HCT116 (cell line): ENCODE results near the gene SERGEF. TPM values are rescaled to one million over a fixed set of nuclear protein-coding genes. Genes with fewer than 3 reads are reported as not detected.

Experiments used
- ATAC-seq: fragments of 200-7000 bp; cut with Tn5 transposase; 2 replicates; pipeline ENCODE4 v1.9.1; 2020; ENCODE audit warnings: mild to moderate bottlenecking, moderate library complexity
- BruUV-seq: library from RNA; stranded (reverse); fragments of 400-500 nt; replicated peaks from 2 replicates; lab custom pipeline; 2021; lab: Mats Ljungman, UMichigan
- CTCF ChIA-PET: fragments of 300-600 bp; sonication (Branson Sonifier 250); formaldehyde crosslinking; loops from one replicate; lab custom pipeline; 2021; ENCODE audit warnings: antibody characterized with exemption; lab: Charles Lee
- POLR2A ChIA-PET: fragments of 300-600, 350-600 bp; sonication (Branson Sonifier 250); formaldehyde crosslinking; loops from one replicate; lab custom pipeline; 2021; ENCODE audit warnings: antibody characterized with exemption; lab: Charles Lee
- RAD21 ChIA-PET, 2 experiments: fragments of 300-600 bp; sonication (Branson Sonifier 250); formaldehyde crosslinking; loops; one replicate each; lab custom pipeline; 2023; ENCODE audit warnings: low total read pairs in 2 of 2; ENCODE audit not compliant: uncharacterized antibody in 2 of 2, unreplicated experiment in 2 of 2, low non-redundant PET in 1 of 2; lab: Charles Lee
- DNase-seq: peaks from one replicate; pipeline ENCODE4 v3.0.0-alpha.2; 2010; ENCODE audit warnings: low read depth, low spot score
- H2AFZ ChIP-seq: fragments of 200-600 bp; shearing (Covaris generic), sonication (generic); 2 replicates; pipeline ENCODE4 v1.6.1; 2017; ENCODE audit warnings: low read depth, mixed run types, mixed read lengths, antibody characterized with exemption, low read length; ENCODE audit not compliant: poor library complexity, severe bottlenecking
- H3K27ac ChIP-seq: 2 replicates; pipeline ENCODE4 v1.5.1; 2012; ENCODE audit warnings: low read depth, low read length
- H3K27me3 ChIP-seq: fragments of 200-600 bp; sonication (generic); 2 replicates; pipeline ENCODE4 v1.6.1; 2016; ENCODE audit warnings: mixed run types, low read length, mixed read lengths; ENCODE audit not compliant: insufficient read depth
- H3K36me3 ChIP-seq, 2 experiments: fragments of 200-500 bp in 1 of 2; fragments of 200-600 bp in 1 of 2; sonication (Bioruptor generic) in 1 of 2; sonication (generic) in 1 of 2; 2 replicates each; pipeline versions ENCODE4 v1.5.1 to v1.6.1; 2014 to 2016; ENCODE audit warnings: low read length in 2 of 2, inconsistent platforms in 1 of 2, mixed read lengths in 1 of 2, mixed run types in 1 of 2; ENCODE audit not compliant: insufficient read depth in 2 of 2, control insufficient read depth in 1 of 2
- H3K4me1 ChIP-seq, 2 experiments: fragments of 200-600 bp in 1 of 2; sonication (generic) in 1 of 2; 2 replicates each; pipeline versions ENCODE4 v1.5.1 to v1.6.1; 2012 to 2017; ENCODE audit warnings: low read length in 2 of 2, inconsistent platforms in 1 of 2, mild to moderate bottlenecking in 1 of 2, mixed read lengths in 1 of 2, mixed run types in 1 of 2, moderate library complexity in 1 of 2; ENCODE audit not compliant: insufficient read depth in 2 of 2, control insufficient read depth in 1 of 2
- H3K4me2 ChIP-seq: fragments of 200-600 bp; sonication (generic); 2 replicates; pipeline ENCODE4 v1.6.1; 2017; ENCODE audit warnings: mixed run types, low read length, mixed read lengths
- H3K4me3 ChIP-seq, 2 experiments: fragments of 200-600 bp in 1 of 2; sonication (generic) in 1 of 2; replicated peaks in 1 of 2; 2 replicates each; pipeline ENCODE4 v1.5.1; 2011 to 2016; ENCODE audit warnings: low read length in 2 of 2, control low read depth in 1 of 2, low read depth in 1 of 2, mild to moderate bottlenecking in 1 of 2, mixed read lengths in 1 of 2, mixed run types in 1 of 2
- H3K79me2 ChIP-seq: fragments of 200-600 bp; sonication (generic); 2 replicates; pipeline ENCODE4 v1.6.1; 2017; ENCODE audit warnings: mild to moderate bottlenecking, mixed run types, low read length, moderate library complexity, mixed read lengths; ENCODE audit not compliant: insufficient read depth
- H3K9ac ChIP-seq: fragments of 200-600 bp; sonication (generic); 2 replicates; pipeline ENCODE4 v1.6.1; 2016; ENCODE audit warnings: low read length, mixed read lengths
- H3K9me2 ChIP-seq: fragments of 200-600 bp; sonication (generic), shearing (Covaris generic); 2 replicates; pipeline ENCODE4 v1.6.1; 2017; ENCODE audit warnings: mixed run types, mild to moderate bottlenecking, moderate library complexity; ENCODE audit not compliant: insufficient read depth
- H3K9me3 ChIP-seq, 2 experiments: fragments of 200-500 bp in 1 of 2; fragments of 200-600 bp in 1 of 2; sonication (Bioruptor generic) in 1 of 2; sonication (generic) in 1 of 2; 2 replicates each; pipeline ENCODE4 v1.6.1; 2014 to 2017; ENCODE audit warnings: low read length in 2 of 2, mixed read lengths in 2 of 2, inconsistent platforms in 1 of 2, low read depth in 1 of 2, mild to moderate bottlenecking in 1 of 2, mixed run types in 1 of 2, moderate library complexity in 1 of 2; ENCODE audit not compliant: control insufficient read depth in 1 of 2, insufficient read depth in 1 of 2
- H4K20me1 ChIP-seq: fragments of 200-600 bp; sonication (generic), shearing (Covaris generic); 2 replicates; pipeline ENCODE4 v1.6.1; 2017; ENCODE audit warnings: mixed run types, mild to moderate bottlenecking, moderate library complexity; ENCODE audit not compliant: insufficient read depth
- CBX3 ChIP-seq: IDR thresholded peaks from 2 replicates; pipeline ENCODE4 v1.6.1; 2012; ENCODE audit warnings: low read depth
- EGR1 ChIP-seq: IDR thresholded peaks from 2 replicates; pipeline ENCODE4 v1.6.1; 2012; ENCODE audit warnings: low read depth
- EZH2 ChIP-seq: fragments of 200-600 bp; sonication (generic); IDR thresholded peaks from 2 replicates; pipeline ENCODE4 v1.6.1; 2017; ENCODE audit warnings: antibody characterized with exemption, mixed run types
- EZH2phosphoT487 ChIP-seq: fragments of 200-600 bp; IDR thresholded peaks from 2 replicates; pipeline ENCODE4 v1.6.1; 2018; ENCODE audit warnings: antibody characterized with exemption, borderline replicate concordance
- FOSL1 ChIP-seq: IDR thresholded peaks from 2 replicates; pipeline ENCODE4 v1.6.1; 2012; ENCODE audit warnings: low read depth
- JUND ChIP-seq: IDR thresholded peaks from 2 replicates; pipeline ENCODE4 v1.6.1; 2012
- POLR2AphosphoS5 ChIP-seq: IDR thresholded peaks from 2 replicates; pipeline ENCODE4 v1.6.1; 2011; ENCODE audit warnings: mild to moderate bottlenecking, low read depth, low read length, moderate library complexity
- RAD21 ChIP-seq: IDR thresholded peaks from 2 replicates; pipeline ENCODE4 v1.6.1; 2012; ENCODE audit warnings: low read depth, mild to moderate bottlenecking
- SP1 ChIP-seq: IDR thresholded peaks from 2 replicates; pipeline ENCODE4 v1.6.1; 2012; ENCODE audit warnings: low read depth
- SRF ChIP-seq: IDR thresholded peaks from 2 replicates; pipeline ENCODE4 v1.6.1; 2012; ENCODE audit warnings: low read depth
- TCF7L2 ChIP-seq: IDR thresholded peaks from 2 replicates; pipeline ENCODE4 v1.7.0; 2011; ENCODE audit warnings: borderline replicate concordance, inconsistent platforms; ENCODE audit not compliant: insufficient read depth, insufficient read length; ENCODE audit errors: extremely low read depth
- YY1 ChIP-seq: IDR thresholded peaks from 2 replicates; pipeline ENCODE4 v1.6.1; 2011; ENCODE audit warnings: low read length, low read depth, moderate library complexity, mild to moderate bottlenecking; ENCODE audit not compliant: insufficient replicate concordance; ENCODE audit errors: extremely low read depth
- ZFX ChIP-seq: fragments of 450-650 bp; IDR thresholded peaks from 2 replicates; pipeline ENCODE4 v1.6.1; 2017
- ZNF274 ChIP-seq: fragments of 200-500 bp; sonication (Bioruptor generic); IDR thresholded peaks from 2 replicates; pipeline ENCODE4 v1.6.1; 2014; ENCODE audit warnings: mild to moderate bottlenecking, low read depth, low read length, inconsistent platforms
- intact Hi-C: fragments of 100-400 bp; cut with micrococcal nuclease; formaldehyde crosslinking; loops from 2 replicates; pipeline ENCODE4 v1.10.0; 2022
- total RNA-seq: library from RNA; stranded (reverse); gene quantifications from one replicate; pipeline ENCODE4 v1.2.1, GENCODE V29; 2021; ENCODE audit not compliant: unreplicated experiment
- TF ChIP-seq, protein P1 (sequence below), 3 experiments: fragments of 200-600 bp in 1 of 3; sonication (generic) in 1 of 3; IDR thresholded peaks in 2 of 3; conservative IDR thresholded peaks in 1 of 3; 2 replicates each; pipeline ENCODE4 v1.5.1; 2012 to 2017; ENCODE audit warnings: low read depth in 2 of 3, low read length in 2 of 3, antibody characterized with exemption in 1 of 3, borderline replicate concordance in 1 of 3, control low read depth in 1 of 3, mild to moderate bottlenecking in 1 of 3, mixed read lengths in 1 of 3, mixed run types in 1 of 3, moderate library complexity in 1 of 3; ENCODE audit not compliant: insufficient read depth in 1 of 3
- TF ChIP-seq, protein P2 (sequence below): IDR thresholded peaks from 2 replicates; pipeline ENCODE4 v1.6.1; 2012; ENCODE audit warnings: low read depth
- TF ChIP-seq, protein P3 (sequence below): IDR thresholded peaks from 2 replicates; pipeline ENCODE4 v1.6.1; 2012

Gene SERGEF
- total RNA-seq, 1 experiment from 2014 or later: 32.8 TPM

DNA sequence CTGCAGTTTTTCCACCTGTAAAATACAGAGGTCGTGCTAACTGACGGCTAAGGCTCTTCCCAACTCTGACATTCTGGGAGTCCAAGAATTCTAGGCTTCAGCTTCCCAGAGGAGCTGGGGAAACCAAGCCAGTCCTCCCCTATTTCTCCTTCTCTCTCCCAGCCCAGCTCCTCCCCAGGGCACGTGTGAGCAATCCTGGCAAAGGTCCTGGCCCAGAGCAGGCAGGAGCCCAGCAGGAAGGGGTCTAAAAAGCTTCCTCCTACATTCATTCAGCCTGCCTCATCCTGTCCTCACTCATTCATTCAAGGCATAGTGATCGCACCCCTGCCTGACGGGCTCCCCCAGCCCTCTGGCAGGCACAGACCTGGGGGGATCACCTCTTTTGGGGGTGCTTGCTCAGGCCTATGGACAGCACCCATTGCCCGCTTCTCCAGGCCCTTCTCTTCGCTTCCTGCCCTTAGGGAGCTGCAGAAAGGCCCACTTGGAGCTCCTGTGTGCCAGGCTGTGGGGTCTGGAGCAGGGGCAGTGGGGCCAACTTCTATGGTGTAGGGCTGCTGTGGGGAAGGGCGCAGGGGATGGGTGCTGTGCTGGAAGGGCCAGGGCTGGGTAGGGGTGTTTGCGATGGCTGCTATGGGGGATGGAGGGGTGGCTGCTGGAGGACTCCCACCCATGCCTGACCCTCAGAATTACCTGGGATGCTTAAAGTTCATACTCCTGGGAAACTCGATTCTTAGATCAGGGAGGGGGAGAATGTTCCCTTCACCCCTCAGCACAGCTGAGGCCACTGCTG, 268.5 kb downstream of the SERGEF start:
- Histone ChIP-seq H3K4me3 (no peak overlapping the region), H3K4me1 (0 out of 4 replicates have a peak, but pooled peaks cover 0 to 5% of the 10 kb centered on the region in 2 experiments), H4K20me1 (no peaks in the 10 kb centered on the region), H3K27me3 (no peaks in the 10 kb centered on the region), H3K27ac (no peak overlapping the region), H3K9me2 (no peaks in the 10 kb centered on the region), H3K36me3 (no peaks in the 10 kb centered on the region), H3K9me3 (no peaks in the 10 kb centered on the region), H3K9ac (no peak overlapping the region)
- ChIA-PET CTCF (no interaction called here), POLR2A (no interaction called here)
- ATAC-seq: no peak
- intact Hi-C loops: no loop called here
- DNase-seq: no peak
- TF ChIP-seq, protein P1, sequence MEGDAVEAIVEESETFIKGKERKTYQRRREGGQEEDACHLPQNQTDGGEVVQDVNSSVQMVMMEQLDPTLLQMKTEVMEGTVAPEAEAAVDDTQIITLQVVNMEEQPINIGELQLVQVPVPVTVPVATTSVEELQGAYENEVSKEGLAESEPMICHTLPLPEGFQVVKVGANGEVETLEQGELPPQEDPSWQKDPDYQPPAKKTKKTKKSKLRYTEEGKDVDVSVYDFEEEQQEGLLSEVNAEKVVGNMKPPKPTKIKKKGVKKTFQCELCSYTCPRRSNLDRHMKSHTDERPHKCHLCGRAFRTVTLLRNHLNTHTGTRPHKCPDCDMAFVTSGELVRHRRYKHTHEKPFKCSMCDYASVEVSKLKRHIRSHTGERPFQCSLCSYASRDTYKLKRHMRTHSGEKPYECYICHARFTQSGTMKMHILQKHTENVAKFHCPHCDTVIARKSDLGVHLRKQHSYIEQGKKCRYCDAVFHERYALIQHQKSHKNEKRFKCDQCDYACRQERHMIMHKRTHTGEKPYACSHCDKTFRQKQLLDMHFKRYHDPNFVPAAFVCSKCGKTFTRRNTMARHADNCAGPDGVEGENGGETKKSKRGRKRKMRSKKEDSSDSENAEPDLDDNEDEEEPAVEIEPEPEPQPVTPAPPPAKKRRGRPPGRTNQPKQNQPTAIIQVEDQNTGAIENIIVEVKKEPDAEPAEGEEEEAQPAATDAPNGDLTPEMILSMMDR (IDR thresholded peaks at IDR 0.05 in 2 of 3, conservative IDR thresholded peaks at IDR 0.05 in 1 of 3; ENCODE audit: borderline replicate concordance in 1 of 3, insufficient read depth in 1 of 3, low read depth in 2 of 3, low read length in 2 of 3): no peak
- TF ChIP-seq RAD21: no peak
- TF ChIP-seq YY1: no peak
- no peak for TF ChIP-seq EZH2phosphoT487
- no peak for TF ChIP-seq POLR2AphosphoS5
- no peak for TF ChIP-seq SP1
- TF ChIP-seq, protein P2, sequence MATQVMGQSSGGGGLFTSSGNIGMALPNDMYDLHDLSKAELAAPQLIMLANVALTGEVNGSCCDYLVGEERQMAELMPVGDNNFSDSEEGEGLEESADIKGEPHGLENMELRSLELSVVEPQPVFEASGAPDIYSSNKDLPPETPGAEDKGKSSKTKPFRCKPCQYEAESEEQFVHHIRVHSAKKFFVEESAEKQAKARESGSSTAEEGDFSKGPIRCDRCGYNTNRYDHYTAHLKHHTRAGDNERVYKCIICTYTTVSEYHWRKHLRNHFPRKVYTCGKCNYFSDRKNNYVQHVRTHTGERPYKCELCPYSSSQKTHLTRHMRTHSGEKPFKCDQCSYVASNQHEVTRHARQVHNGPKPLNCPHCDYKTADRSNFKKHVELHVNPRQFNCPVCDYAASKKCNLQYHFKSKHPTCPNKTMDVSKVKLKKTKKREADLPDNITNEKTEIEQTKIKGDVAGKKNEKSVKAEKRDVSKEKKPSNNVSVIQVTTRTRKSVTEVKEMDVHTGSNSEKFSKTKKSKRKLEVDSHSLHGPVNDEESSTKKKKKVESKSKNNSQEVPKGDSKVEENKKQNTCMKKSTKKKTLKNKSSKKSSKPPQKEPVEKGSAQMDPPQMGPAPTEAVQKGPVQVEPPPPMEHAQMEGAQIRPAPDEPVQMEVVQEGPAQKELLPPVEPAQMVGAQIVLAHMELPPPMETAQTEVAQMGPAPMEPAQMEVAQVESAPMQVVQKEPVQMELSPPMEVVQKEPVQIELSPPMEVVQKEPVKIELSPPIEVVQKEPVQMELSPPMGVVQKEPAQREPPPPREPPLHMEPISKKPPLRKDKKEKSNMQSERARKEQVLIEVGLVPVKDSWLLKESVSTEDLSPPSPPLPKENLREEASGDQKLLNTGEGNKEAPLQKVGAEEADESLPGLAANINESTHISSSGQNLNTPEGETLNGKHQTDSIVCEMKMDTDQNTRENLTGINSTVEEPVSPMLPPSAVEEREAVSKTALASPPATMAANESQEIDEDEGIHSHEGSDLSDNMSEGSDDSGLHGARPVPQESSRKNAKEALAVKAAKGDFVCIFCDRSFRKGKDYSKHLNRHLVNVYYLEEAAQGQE: no peak
- TF ChIP-seq ZFX: no peak
- no peak for TF ChIP-seq JUND
- no peak for TF ChIP-seq FOSL1
- TF ChIP-seq, protein P3, sequence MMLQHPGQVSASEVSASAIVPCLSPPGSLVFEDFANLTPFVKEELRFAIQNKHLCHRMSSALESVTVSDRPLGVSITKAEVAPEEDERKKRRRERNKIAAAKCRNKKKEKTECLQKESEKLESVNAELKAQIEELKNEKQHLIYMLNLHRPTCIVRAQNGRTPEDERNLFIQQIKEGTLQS: no peak
- TF ChIP-seq EGR1: no peak
- no peak for TF ChIP-seq CBX3
- no peak for TF ChIP-seq SRF
- TF ChIP-seq EZH2: no peak
- no peak for TF ChIP-seq TCF7L2
- TF ChIP-seq ZNF274: no peak
- TF ChIP-seq, all 23 proteins: peak for 0
- H2AFZ ChIP-seq: no peak overlapping the region
- RAD21 ChIA-PET: no interaction called here
- no TSS peak for BruUV-seq
- no peak overlapping the region for H3K4me2 ChIP-seq
- H3K79me2 ChIP-seq: no peaks in the 10 kb centered on the region
